ENCODE results near the gene ZNF546.

Gene ZNF546

GRCh38 chr19:40056505-40056904, 59.6 kb downstream of the ZNF546 start:
- no peak for DNase-seq

DNA sequence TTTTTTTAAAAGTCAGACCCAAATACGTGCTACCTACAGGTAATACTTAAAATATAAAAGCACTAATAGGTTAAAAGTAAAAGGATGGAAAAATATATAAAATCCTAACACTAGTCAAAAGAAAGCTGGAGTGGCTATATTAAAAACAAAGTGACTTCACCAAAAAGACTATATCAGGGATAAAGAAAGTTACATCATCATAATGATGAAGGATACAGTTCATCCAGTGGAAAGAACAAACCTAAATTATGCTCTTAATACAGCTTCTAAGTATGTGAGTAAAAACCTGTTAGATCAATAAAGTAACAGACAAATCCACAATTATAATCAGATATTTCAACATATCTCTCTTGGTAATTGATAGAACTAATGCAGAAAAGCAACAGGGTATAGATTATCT, 60.3 kb downstream of the ZNF546 start:
- no peak for DNase-seq

DNA sequence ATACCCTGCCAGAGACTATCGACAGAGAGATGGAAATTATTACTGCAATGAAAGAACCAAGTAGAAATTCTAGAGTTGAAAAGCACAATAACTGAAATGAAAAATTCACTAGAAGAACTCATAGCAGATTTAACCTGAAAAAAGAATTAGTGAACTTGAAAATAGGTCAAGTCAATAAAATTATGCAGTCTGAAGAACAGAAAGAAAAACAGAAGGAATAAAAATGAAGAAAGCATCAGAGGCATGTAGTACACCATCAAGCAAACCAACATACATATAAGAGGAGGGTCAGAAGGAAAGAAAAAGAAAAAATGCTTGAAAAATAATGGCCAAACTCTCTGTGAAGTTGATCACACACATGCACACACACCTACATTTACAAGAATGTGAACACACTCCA, 62.8 kb downstream of the ZNF546 start:
- no peak for DNase-seq

GRCh38 chr19:40070058-40070457, 73.2 kb downstream of the ZNF546 start:
- DNase-seq, result no peak
